Activated CD4-positive, alpha-beta T cell treated with anti-CD3 and anti-CD28 coated beads, Interleukin-2, Interleukin-6, amounts not matched to agents 100 ng/mL and 50 ng/mL, durations not matched to agents 16 hours and 8 hours (primary cell): Measurements from ENCODE around the gene CHEK2.
"Not testable (repeated sequence)": the region's sequence is repeated elsewhere in the genome, so short reads cannot be mapped to it uniquely, and the experiment has no call there.

Experiments used
- DNase-seq: peaks from one replicate; pipeline ENCODE4 v3.0.0-alpha.2; 2020

The CHEK2 gene

DNA sequence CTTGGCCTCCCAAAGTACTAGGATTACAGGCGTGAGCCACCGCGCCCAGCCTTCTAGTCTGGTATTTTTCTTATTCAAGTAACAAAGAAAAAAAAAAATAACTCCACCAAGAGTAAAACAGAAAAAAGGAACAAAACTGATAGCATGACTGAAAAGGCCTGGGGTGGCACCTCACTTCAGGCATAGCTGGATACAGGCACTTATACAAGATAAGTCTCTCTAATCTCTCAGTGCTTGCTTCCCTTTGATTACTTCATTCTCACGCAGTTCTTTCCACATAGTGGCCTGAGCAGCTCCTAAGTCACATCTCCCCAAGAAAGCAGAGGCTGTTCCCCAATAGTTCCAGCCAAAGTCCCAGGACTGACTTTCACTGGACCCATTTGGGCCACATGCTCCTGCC, 58.7 kb downstream of the CHEK2 start:
- not testable (repeated sequence) for DNase-seq

DNA sequence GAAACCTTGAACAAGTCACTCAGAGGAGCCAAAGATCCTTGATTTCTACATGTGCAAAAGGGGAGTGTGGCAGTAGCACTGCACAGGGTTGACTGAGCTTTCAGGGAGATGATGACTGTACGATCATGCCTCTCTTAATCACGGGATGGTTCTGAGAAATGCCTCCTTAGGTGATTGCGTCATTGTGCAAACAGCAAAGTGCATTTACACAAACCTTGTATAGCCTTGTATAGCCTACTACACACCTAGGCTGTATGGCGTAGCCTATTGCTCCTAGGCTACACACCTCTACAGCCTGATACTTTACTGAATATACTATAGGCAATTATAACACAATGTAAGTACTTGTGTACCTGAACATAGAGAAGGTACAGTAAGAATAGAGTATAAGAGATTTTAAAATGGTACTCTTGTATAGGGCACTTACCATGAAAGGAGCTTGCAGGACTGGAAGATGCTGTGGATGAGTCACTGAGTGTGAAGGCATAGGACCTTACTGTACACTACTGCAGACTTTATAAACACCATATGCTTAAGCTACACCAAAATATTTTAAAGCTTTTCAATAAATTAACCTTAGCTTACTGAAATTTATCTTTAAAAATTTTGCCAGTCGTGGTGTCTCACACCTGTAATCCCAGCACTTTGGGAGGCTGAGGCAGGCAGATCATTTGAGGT, 60.7 kb downstream of the CHEK2 start:
- DNase-seq = peak; percentile 23

DNA sequence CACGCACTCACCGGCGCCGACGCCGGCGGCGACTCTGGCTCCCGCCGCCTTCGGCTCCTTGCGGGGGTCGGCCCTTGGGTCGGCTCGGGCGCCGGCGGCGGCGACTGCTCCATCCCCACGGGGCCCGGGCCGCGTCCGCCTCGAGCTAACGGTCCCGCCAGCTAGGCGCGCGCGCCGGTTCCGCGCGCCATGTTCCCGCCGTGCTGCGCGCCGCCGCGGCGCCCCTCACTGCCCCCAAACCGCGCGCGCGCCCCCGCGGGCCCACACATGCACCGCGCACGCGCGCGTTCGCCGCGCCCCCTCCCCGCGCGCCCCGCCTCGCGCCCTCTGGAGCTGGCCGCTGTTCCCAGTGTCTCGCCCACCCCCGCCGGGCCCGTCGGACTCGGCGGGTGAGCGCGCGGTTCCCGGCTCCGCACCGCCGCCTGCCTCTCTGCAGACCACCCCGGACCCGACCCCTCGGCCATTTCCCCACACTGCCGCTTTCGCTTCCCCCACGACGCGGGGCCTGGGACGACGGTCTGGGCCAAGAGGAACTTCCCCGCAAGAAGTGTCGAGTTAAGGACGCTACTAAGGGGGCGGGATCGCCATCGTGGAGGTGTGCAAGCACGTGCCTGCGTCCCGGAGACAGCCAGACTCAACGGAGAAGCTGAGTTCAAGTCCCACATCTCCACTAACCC, 61.9 kb downstream of the CHEK2 start, which contains the start of gene TTC28:
TSS of gene TTC28 (minus strand) at position 230 of the 677 bp plus-strand sequence. CDS start at position 113, 117 bp downstream.
- DNase-seq = peak; percentile 18

DNA sequence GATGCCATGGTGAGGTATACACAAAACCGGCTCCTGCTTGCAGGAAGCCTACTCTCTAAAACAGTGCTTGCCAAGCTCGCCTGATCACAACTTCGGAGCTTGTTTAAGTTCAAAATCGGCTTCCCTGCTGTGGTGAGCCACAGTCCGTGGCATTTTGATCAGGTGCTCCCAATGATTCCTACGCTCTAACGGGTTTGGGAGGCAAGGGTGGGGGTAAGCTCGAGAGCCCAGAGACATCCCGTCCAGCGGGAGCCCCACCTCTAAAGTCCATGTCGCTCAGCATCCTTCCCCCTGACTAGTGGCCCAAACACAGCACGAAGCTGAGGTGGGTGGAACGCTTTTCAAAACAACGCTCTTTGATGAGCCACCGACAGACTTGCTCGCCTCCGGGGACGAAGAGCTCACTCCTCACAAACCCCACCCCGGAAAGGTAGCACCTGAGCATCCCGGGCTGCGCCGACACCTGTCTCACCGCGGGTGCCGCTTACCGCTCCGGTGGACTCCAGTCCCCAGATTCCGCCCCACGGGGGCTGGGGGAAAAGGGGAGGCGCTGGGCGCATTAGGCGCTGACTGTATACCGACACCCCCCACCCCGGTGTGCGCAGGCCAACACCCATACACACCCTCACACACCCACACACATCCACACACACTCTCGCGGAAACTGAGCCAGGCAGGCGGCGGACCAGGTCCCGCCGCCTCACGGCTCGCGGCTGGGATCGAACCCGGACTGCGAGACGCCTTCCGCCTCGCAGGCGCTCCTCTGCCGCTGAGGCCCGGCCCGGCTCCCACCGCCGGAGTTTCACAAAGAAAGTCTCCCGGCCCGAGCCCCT, 62.6 kb downstream of the CHEK2 start:
- peak; percentile 7 for DNase-seq

DNA sequence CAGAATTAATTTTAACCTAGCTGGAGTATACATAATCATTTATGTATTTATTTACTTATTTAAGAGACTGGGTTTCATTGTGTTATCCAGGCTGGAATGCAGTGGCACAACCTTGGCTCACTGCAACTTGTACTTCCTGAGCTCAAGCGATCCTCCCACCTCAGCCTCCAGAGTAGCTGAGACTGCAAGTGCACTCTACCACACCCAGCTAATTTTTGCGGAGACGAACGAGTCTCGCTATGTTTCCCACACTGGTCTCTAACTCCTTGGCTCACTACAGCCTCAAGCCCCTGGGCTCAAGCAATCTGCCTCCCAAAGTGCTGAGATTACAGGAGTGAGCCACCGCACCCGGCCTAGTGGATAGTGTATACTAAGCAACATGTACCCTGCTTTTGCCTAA, 63.5 kb downstream of the CHEK2 start:
- not testable (repeated sequence) for DNase-seq

DNA sequence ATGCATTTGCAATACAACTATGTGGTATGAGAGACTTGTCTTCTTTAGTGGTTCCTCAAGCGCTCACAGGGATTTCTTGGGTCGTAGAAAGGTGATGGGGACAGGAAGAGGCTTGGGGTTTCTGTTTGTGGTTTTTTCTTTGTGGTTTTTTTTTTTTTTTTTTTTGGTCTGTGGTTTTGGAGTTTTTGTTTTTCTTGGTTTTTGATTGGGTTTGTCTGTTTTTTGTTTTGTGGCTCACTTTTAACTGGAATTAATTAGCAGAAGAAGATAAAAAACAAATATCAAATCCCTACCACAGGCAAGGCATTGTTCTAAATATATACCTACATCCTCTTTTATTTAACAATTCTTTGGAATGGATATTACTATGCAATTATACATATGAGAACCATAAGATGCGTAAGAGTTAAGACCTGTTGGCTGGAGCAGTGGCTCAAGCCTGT, 67.5 kb downstream of the CHEK2 start:
- DNase-seq = peak; percentile 70

DNA sequence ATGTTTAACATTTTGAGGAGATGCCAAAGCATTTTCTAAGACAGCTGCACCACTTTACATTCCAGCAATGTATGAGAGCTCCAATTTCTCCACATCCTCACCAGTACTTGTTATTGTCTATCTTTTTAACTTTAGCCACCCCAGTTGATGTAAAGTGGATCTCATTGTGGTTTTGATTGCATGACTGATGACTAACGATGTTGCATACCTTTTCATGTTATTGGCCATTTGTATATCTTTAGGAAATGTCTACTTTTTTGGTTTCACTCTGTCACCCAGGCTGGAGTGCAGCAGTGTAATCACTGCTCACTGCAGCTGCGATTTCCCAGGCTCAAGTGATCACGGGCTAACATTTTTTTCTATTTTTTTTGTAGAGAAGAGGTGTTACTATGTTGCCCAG, 70.9 kb downstream of the CHEK2 start:
- no peak for DNase-seq

DNA sequence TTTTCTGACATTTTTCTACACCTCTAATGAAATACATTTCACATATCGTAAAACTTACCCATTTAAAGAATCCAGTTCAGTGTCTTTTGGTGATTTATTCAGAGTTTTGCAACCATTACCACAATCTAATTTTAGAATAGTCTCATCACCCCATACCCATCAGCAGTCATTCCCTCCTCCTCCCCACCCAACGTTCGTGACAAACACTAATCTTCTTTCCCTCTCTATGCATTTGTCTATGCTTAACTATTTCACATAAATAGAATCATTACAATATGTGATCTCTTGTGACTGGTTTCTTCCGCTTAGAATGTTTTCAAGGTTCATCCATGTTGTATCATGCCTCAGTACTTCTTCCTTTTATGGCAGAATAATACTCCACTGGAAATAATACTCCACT, 71.5 kb downstream of the CHEK2 start:
- DNase-seq = no peak

DNA sequence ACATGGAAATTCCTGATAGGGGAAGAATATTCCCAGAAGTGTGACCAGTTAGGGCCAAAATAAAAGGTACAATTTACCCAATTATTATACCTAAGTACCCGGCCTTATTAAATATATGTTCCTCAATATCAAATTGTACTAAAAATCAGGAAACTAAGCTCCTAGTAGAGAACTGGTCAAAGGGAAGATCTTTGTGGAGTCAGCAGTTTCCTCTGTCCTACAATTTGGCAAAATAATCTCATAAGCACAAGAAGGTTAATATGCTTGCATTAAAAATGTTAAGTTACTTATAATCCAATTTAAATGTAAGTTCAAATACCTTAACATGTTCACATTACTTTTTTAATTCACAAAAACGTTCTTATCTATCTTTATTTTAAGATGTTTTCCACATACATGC, 72.2 kb downstream of the CHEK2 start:
- no peak for DNase-seq

DNA sequence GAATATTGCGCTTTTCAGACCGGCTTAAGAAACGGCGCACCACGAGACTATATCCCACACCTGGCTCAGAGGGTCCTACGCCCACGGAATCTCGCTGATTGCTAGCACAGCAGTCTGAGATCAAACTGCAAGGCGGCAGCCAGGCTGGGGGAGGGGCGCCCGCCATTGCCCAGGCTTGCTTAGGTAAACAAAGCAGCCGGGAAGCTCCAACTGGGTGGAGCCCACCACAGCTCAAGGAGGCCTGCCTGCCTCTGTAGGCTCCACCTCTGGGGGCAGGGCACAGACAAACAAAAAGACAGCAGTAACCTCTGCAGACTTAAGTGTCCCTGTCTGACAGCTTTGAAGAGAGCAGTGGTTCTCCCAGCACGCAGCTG, 78.1 kb downstream of the CHEK2 start:
- DNase-seq = not testable (repeated sequence)

DNA sequence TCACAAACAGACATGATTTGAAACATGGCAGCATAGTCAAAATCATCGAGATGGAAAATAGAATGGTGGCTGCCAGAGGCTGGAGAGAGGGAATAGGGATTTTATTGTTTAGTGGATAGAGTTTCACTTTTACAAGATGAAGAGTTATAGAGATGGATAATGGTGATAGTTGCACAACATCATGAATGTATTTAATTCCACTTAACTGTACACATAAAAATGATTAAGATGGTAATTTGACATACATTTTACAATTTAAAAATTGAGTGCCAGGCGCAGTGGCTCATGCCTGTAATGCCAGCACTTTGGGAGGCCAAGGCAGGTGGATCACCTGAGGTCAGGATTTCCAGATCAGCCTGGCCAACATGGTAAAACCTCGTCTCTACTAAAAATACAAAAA, 83.2 kb downstream of the CHEK2 start:
- no peak for DNase-seq

DNA sequence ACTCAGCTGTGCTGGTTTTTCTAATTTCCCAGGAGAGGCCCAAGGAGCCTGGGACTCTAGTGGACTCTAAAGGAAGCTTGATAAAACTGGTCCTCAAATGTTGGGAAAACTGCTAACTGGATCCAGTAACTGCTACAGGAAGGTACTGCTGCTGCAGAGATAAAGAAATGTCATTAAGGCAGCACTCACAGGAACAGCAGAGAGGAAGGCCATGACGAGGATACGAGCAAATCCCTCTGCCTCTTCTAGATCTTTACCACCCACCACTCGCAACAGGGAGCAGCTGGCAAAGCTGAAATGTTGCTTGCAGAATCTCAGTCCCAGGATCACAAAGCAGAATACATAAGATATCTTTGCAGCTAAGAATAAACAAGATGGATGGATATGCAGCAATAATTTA, 85.4 kb downstream of the CHEK2 start:
- no peak for DNase-seq

DNA sequence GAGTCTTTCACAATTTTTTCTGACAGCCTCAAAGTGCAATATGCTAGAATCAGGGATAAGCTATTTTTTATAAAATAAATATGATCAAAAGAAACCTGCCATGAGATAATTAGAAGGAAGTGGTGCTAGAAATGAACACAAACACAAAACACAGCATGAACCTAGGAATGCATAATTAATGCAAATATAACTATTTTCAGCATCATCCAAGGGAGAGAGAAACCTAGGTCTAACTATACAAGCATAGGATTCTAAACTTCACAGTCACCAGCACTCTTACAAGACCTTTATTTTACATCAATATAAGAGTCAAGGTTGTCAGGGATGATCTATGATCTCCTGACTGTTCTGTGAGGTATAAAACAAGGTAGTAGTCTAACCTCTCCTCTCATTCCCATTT, 91.2 kb downstream of the CHEK2 start:
- DNase-seq = no peak

DNA sequence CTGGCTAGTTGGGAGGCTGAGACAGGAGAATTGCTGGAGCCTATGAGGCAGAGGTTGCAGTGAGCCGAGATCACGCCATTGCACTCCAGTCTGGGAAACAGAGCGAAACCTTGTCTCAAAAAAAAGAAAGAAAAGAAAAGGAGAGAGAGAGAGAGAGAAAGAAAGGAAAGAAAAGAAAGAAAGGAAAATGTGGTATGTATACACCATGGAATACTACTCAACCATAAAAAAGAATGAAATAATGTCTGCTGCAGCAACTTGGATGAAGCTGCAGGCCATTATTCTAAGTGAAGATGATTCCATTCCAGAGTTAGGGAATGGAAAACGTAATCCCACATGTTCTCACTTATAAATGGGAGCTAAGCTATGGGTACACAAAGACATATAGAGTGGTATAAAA, 92.8 kb downstream of the CHEK2 start:
- DNase-seq = no peak

DNA sequence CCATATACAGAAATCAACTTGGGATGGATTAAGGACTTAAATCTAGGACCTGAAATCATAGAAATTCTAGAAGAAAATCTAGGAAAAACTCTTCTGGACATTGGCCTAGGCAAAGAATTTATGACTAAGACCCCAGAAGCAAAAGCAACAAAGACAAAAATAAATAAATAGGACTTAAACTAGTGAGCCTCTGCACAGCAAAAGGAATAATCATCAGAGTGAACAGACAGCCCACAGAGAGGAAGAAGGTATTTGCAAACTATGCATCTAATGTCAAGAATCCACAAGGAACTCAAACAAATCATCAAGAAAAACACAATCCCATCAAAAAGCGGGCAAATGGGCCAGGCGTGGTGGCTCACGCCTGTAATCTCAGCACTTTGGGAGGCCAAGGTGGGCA, 94.4 kb downstream of the CHEK2 start:
- no peak for DNase-seq

DNA sequence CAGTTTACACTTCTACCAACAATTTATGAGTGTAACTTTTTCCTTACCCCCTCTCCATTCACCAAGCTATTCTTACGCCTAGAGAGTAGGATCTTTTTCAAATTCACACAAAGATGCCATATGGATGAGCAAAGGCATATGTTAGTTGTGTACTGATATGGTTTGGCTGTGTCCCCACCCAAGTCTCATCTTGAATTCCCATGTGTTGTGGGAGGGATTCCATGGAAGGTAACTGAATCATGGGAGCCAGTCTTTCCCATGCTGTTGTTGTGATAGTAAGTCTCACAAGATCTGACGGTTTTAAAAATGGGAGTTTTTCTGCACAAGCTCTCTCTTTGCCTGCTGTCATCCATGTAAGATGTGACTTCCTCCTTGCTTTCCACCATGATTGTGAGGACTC, 102.3 kb downstream of the CHEK2 start:
- DNase-seq = no peak
